GM19397 (cell line): ENCODE measurements around the gene TAS2R60.

Experiments
- ATAC-seq: cut with Tn5 transposase; IDR thresholded peaks from one replicate; pipeline ENCODE4 v1.9.1; 2021; ENCODE audit warnings: mild to moderate bottlenecking, moderate library complexity; ENCODE audit not compliant: unreplicated experiment

Gene TAS2R60

GRCh38 chr7:143437578-143437977 is 5.7 kb upstream of the TAS2R60 start:
- no peak for ATAC-seq

GRCh38 chr7:143439866-143440265 is 3.4 kb upstream of the TAS2R60 start:
- no peak for ATAC-seq

- no peak for ATAC-seq
Measured at GRCh38 chr7:143444063-143444782, 970 bp downstream of the TAS2R60 start.

- ATAC-seq = no peak
Measured at GRCh38 chr7:143444785-143445184, 1.5 kb downstream of the TAS2R60 start.

- no peak for ATAC-seq
Measured at GRCh38 chr7:143447466-143447865, 4.2 kb downstream of the TAS2R60 start.

GRCh38 chr7:143448429-143448828 is 5.2 kb downstream of the TAS2R60 start:
- no peak for ATAC-seq

GRCh38 chr7:143449793-143450192 is 6.5 kb downstream of the TAS2R60 start:
- ATAC-seq = no peak

GRCh38 chr7:143451122-143451521 is 7.9 kb downstream of the TAS2R60 start:
- no peak for ATAC-seq

- no peak for ATAC-seq
Measured at GRCh38 chr7:143451746-143452145, 8.5 kb downstream of the TAS2R60 start.

GRCh38 chr7:143452495-143452894 is 9.2 kb downstream of the TAS2R60 start:
- no peak for ATAC-seq

GRCh38 chr7:143454091-143454680 is 10.9 kb downstream of the TAS2R60 start:
- ATAC-seq = no peak

GRCh38 chr7:143455491-143455890 is 12.2 kb downstream of the TAS2R60 start:
- no peak for ATAC-seq

- no peak for ATAC-seq
Measured at GRCh38 chr7:143455942-143456341, 12.7 kb downstream of the TAS2R60 start.

- no peak for ATAC-seq
Measured at GRCh38 chr7:143456992-143457793, 13.9 kb downstream of the TAS2R60 start.

GRCh38 chr7:143458263-143458662 is 15.0 kb downstream of the TAS2R60 start:
- no peak for ATAC-seq

GRCh38 chr7:143458681-143459080 is 15.4 kb downstream of the TAS2R60 start:
- no peak for ATAC-seq

GRCh38 chr7:143459359-143459758 is 16.1 kb downstream of the TAS2R60 start:
- no peak for ATAC-seq

GRCh38 chr7:143460271-143460979 is 17.2 kb downstream of the TAS2R60 start:
- no peak for ATAC-seq

- ATAC-seq = no peak
Measured at GRCh38 chr7:143462045-143462444, 18.8 kb downstream of the TAS2R60 start.

- no peak for ATAC-seq
Measured at GRCh38 chr7:143463556-143463955, 20.3 kb downstream of the TAS2R60 start.

GRCh38 chr7:143463957-143464356 is 20.7 kb downstream of the TAS2R60 start:
- ATAC-seq = no peak
